GM21737 (cell line): Measurements from ENCODE around the gene SLC25A25.
"Not testable (repeated sequence)": the region's sequence is repeated elsewhere in the genome, so short reads cannot be mapped to it uniquely, and the experiment has no call there.

Experiments
- ATAC-seq: cut with Tn5 transposase; IDR thresholded peaks from one replicate; pipeline ENCODE4 v1.9.1; 2021; ENCODE audit warnings: mild to moderate bottlenecking, moderate library complexity; ENCODE audit not compliant: unreplicated experiment

Gene SLC25A25

GRCh38 chr9:128067645-128068385, at the start of gene SLC25A25:
Gene SLC25A25, plus strand, starts transcription at chr9:128068232. Its CDS starts 88 bp downstream, at chr9:128068320.
- peak; percentile 70 for ATAC-seq

- no peak for ATAC-seq
These were observed 47.3 kb upstream of the SLC25A25 start for GRCh38 chr9:128020692-128021091.

- no peak for ATAC-seq
These were observed 46.9 kb upstream of the SLC25A25 start for GRCh38 chr9:128021098-128021497.

DNA sequence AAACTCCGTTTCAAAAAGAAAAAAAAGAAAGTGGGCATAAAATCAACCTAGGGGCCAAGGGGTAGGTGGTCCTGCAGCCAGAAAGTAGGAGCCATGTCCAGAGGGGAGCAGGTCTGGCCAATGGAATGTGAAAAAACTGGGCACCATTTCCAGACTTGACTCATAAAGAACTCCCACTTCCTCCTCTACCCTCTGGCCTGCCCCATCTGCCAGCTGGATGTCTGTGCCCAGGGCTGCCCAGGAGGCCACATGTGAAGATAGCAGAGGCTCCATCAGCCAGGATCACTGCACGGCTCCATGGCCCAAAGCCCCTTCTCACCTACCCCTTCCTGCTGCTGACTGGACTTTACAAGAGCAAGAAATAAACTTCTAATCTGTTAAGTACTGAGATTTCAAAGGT, 45.1 kb upstream of the SLC25A25 start:
- no peak for ATAC-seq

GRCh38 chr9:128023671-128024070, 44.4 kb upstream of the SLC25A25 start:
- not testable (repeated sequence) for ATAC-seq

DNA sequence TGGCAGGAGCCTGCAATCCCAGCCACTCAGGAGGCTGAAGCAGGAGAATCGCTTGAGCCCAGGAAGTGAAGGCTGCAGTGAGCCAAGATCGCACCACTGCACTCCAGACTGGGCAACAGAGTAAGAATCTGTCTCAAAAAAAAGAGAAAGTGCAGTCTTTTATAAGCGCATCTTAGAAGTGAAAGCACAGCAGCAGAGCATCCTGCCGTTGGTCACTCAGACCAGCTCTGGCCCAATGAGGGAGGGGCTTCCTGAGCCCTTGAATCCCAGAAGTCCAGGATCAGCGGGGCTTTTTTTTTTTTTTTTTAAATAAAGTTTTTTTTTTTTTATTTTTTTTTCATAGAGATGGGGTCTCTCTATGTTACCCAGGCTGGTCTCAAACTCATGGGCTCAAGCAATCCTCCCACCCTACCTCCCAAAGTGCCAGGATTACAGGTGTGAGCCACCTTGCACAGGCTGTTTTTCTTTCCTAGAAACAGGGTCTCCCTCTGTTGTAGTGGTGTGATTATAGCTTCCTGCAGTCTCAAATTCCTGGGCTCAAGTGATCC, 43.2 kb upstream of the SLC25A25 start:
- no peak for ATAC-seq

GRCh38 chr9:128025736-128026135, 42.3 kb upstream of the SLC25A25 start:
- ATAC-seq = no peak

DNA sequence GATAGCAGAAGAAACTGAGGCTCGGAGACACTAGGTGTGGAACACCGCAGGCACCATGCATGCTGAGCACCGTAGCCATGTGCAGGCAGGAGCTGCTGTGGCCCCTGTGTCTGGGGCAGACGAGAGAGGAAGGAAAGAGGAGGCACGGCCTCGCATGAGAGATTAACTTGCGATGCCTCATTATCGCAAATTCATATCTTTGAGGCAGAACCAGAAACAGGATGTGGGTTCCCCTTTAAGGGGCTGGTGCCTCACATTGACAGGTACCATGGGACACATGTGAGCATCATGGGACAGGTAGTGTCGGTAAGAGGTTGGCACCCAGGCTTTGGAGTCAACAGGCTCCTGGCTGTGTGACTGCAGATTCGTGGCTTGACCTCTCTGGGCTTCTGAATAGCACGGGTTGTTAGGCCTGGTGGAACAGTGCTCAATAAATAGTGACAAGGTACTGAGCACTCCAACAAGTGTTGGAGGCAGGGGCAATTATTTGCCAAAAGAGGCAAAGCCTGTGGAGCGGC, 41.7 kb upstream of the SLC25A25 start:
- ATAC-seq = peak; percentile 46

- ATAC-seq = peak; percentile 11
These were observed 41.1 kb upstream of the SLC25A25 start for GRCh38 chr9:128026773-128027541.

DNA sequence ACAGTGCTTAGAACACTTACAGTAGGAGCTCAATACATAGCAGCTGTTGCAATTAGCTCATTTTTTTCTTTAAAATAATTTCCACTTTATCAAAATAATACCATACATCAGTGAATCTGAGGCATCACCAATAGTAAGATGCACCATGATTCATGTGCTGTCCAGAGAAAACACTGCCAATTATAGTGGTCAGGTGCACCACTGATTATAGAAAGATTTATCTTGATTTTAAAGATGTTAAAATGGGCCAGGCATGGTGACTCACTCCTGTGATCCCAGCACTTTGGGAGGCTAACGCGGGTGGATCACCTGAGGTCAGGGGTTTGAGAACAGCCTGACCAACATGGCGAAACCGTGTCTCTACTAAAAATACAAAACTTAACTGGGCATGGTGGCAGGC, 40.3 kb upstream of the SLC25A25 start:
- ATAC-seq = no peak

DNA sequence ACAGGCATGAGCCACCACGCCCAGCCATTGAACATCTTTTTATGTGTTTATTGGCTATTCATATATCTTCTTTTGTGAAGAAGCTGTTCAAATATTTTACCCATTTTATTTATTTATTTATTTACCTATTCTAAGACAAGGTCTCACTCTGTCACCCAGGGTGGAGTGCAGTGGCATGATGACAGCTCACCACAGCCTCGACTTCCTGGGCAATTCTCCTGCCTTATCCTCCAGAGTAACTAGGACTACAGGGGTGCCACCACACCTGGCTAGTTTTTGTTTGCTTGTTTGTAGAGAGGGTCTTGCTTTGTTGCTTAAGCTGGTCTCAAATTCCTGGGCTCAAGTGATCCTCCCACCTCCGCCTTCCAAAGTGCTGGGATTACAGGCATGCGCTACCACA, 34.4 kb upstream of the SLC25A25 start:
- ATAC-seq = no peak

DNA sequence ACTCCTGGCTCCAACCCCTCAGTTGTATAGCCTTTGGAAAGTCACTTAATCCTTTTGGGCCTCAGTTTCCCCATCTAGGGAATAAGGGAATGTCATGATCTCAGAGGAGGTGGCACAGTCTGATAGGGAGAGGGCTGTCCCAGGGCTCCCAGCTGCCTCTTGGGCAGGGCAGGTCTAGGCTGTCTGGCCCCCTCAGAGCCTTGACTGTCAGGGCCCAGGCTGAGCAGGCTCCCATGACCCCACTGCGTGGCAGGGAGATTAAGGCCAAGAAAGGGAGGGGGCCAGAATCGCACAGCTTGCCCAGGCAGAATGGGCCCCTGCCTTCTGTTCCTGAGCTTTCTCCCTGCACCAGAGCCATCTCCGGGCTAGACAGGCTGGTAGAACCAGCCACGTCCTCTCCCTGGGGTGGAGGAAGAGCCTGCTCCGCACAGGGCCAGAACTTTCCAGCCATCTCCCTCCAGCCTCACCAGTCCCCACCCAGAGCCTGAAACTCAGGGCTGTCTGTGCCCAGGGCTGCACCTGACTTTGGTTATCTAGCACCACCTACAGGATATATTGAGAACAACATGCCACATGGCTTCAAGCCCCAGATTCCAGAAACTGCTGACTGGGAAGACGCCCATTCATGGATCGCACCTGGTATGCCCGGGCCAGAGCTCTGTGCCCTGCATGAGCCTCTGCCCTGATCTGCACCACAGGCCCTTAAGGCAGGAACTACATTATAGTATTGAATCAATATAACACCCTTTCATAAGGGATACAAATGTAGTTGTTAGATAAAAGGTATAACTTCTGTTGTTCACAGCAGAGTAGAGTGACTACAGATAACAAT, 33.0 kb upstream of the SLC25A25 start:
- ATAC-seq = peak; percentile 42

DNA sequence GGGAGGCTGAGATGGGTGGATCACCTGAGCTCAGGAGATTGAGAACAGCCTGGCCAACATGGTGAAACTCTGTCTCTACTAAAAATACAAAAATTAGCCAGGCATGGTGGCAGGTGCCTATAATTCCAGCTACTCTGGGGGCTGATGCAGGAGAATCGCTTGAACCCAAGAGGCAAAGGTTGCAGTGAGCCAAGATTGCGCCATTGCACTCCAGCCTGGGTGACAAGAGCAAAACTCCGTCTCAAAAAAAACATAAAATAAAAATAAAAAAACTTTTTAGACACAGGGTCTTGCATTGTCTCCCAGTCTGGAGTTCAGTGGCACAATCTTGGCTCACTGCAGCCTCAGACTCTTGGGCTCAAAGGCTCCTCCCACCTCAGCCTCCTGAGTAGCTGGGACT, 31.5 kb upstream of the SLC25A25 start:
- ATAC-seq = not testable (repeated sequence)

DNA sequence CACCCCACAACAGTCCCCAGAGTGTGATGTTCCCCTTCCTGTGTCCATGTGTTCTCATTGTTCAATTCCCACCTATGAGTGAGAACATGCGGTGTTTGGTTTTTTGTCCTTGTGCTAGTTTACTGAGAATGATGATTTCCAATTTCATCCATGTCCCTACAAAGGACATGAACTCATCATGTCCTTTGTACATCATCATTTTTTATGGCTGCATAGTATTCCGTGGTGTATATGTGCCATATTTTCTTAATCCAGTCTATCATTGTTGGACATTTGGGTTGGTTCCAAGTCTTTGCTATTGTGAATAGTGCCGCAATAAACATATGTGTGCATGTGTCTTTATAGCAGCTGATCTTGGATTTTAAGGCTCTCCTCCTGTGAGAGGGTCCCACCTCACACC, 27.2 kb upstream of the SLC25A25 start:
- not testable (repeated sequence) for ATAC-seq

DNA sequence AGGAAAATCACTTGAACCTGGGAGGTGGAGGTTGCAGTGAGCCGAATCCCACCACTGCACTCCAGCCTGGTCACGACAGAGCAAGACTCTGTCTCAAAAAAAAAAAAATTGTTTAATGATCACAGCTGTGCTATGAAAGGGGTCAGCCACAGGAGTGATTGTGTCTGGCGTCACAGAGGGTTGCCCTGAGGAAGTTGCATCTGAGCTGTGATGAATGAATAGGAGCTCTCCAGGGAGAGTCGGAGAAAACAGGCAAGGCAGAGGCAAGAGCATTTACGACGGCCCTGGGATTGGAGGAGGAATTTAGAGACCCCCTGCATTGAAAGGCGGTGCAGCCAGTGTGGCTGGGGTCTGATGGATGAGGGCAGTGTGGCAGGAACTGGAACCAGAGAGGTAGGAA, 26.0 kb upstream of the SLC25A25 start:
- ATAC-seq = no peak

- no peak for ATAC-seq
These were observed 24.6 kb upstream of the SLC25A25 start for GRCh38 chr9:128043467-128043868.

DNA sequence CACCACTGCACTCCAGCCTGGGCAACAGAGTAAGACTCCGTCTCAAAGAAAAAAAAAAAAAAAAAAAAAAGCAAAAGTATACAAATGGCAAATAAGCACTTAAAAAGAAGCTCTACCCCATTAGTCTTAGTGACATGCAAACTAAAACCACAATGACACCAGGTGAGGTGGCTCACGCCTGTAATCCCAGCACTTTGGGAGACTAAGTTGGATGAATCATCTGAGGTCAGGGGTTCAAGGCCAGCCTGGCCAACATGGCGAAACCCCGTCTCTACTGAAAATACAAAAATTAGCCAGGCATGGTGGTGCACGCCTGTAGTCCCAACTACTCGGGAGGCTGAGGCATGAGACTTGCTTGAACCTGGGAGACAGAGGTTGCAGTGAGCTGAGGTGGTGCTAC, 22.6 kb upstream of the SLC25A25 start:
- not testable (repeated sequence) for ATAC-seq

DNA sequence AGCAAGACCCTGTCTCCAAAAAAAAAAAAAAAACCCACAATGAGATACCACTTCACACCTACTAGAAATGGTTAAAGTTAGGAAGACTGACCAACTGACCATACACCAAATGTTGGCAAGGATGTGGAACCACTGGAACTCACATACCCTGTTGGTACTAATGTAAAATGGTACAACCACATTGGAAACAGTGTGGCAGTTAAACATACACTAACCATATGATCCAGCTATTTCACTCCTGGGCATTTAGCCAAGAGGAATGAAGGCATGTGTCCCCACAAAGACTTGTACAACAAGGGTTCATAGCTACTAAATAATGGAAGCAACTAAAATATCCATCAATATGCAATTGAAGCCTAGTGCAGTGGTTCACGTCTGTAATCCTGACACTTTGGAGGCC, 22.2 kb upstream of the SLC25A25 start:
- ATAC-seq = no peak

DNA sequence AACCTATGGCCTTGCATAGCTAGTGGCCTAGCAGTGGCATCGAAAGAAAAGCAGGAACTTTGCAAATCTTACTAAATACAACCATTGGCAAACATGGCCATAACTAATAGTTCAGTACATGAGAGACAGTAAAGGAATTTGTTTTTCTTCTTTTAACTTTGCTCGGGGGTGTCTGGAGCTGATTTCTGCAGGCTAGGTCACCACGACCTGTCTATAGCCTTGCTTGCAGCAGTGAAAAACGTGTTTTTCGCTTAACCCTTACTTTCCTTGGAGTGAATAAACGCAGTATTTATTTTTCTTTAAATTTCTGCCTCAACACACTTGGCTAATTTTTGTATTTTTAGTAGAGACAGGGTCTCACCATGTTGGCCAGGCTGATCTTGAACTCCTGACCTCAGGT, 20.8 kb upstream of the SLC25A25 start:
- no peak for ATAC-seq

DNA sequence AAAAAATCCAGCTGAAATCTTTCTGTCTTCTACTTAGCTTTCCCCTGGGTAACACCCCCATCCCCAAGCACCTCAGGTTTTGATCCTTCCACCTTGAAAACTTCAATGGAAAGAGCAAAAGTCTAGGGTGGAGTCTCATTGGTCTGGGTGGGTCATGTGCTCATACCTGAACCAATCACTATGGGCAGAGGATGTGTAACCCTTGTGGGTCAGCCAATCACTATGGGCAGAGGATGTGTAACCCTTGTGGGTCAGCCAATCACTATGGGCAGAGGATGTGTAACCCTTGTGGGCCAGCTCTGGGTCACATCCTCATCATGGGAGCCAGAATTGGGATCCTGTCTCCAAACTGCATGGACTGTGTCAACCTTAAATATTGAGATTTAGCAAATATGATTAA, 19.4 kb upstream of the SLC25A25 start:
- no peak for ATAC-seq

GRCh38 chr9:128049843-128050242, 18.2 kb upstream of the SLC25A25 start:
- ATAC-seq = no peak
